ENCODE data around the gene LSAMP.

- no peak for TF ChIP-seq MXD1 (CRISPR knock-in tag; IDR thresholded peaks at IDR 0.05; ENCODE audit: borderline replicate concordance, poor library complexity, severe bottlenecking)
- TF ChIP-seq JUND (IDR thresholded peaks at IDR 0.05; ENCODE audit: borderline replicate concordance, low read depth, low read length): no peak
- no peak for TF ChIP-seq JUND (tag; IDR thresholded peaks at IDR 0.05; ENCODE audit: borderline replicate concordance, low read depth, low read length)
- no peak for TF ChIP-seq SMAD4 (CRISPR knock-in tag; conservative IDR thresholded peaks at IDR 0.05)
- no peak for TF ChIP-seq CTCF (IDR thresholded peaks at IDR 0.05 in 2 of 3, conservative IDR thresholded peaks at IDR 0.05 in 1 of 3; ENCODE audit: insufficient read depth in 2 of 3, low read depth in 1 of 3, low read length in 3 of 3)
Observed at GRCh38 chr3:115768661-115769060, 676.6 kb downstream of the LSAMP start.
